ENCODE measurements around the gene BARHL1. TPM values are rescaled to one million over a fixed set of nuclear protein-coding genes. Genes with fewer than 3 reads are reported as not detected.

Gene BARHL1
- polyA plus RNA-seq, 1 of the 3 experiments (the other 2 are of a cell fraction) = not detected

GRCh38 chr9:132551556-132551955 is 30.9 kb upstream of the BARHL1 start:
- Histone ChIP-seq H3K27ac (ENCODE audit: low read depth in 2 of 2, low read length in 1 of 2) (no peak overlapping the region), H4K20me1 (ENCODE audit: insufficient read depth) (no peaks in the 10 kb centered on the region), H3F3A (replicated peaks; ENCODE audit: insufficient read depth) (no peaks in the 10 kb centered on the region), H3K4me1 (ENCODE audit: control insufficient read depth in 1 of 2, insufficient read depth in 2 of 2, low read depth in 1 of 2, low read length in 1 of 2) (peaks cover 0 to 23% of the 10 kb centered on the region in 2 experiments; a peak in 1 of 4 replicates), H2AFZ (ENCODE audit: low read depth) (no peak overlapping the region), H3K4me3 (ENCODE audit: low read depth in 2 of 2, low read length in 1 of 2) (no peak overlapping the region), H3K9me2 (no peaks in the 10 kb centered on the region), H3K36me3 (replicated peaks in 1 of 2; ENCODE audit: control insufficient read depth in 1 of 2, insufficient read depth in 2 of 2, low read length in 1 of 2) (no peaks in the 10 kb centered on the region), H3K27me3 (ENCODE audit: insufficient read depth) (no peaks in the 10 kb centered on the region; the same call in 1 of the 2 replicates), H3K9me3 (no peaks in the 10 kb centered on the region), H3K9ac (no peak overlapping the region), H3K4me2 (no peak overlapping the region), H3K79me2 (ENCODE audit: insufficient read depth) (no peaks in the 10 kb centered on the region)
- TF ChIP-seq YY1 (IDR thresholded peaks at IDR 0.05; ENCODE audit: low read depth) (no peak), SIN3A (IDR thresholded peaks at IDR 0.05; ENCODE audit: borderline replicate concordance, low read depth, low read length) (no peak), USF2 (IDR thresholded peaks at IDR 0.05; ENCODE audit: borderline replicate concordance, low read depth, low read length) (no peak), USF1 (IDR thresholded peaks at IDR 0.05; ENCODE audit: borderline replicate concordance, low read depth) (no peak), MAX (IDR thresholded peaks at IDR 0.05; ENCODE audit: low read depth) (no peak), ZBTB33 (IDR thresholded peaks at IDR 0.05; ENCODE audit: borderline replicate concordance, low read depth) (no peak), PBX3 (IDR thresholded peaks at IDR 0.05) (no peak), FOSL2 (IDR thresholded peaks at IDR 0.05; ENCODE audit: borderline replicate concordance, low read depth) (no peak), JUND (IDR thresholded peaks at IDR 0.05) (no peak), EP300 (IDR thresholded peaks at IDR 0.05; ENCODE audit: borderline replicate concordance in 1 of 2, low read depth in 1 of 2, low read length in 1 of 2) (no peak), MEF2A (IDR thresholded peaks at IDR 0.05; ENCODE audit: borderline replicate concordance, low read depth) (no peak), ELF1 (IDR thresholded peaks at IDR 0.05) (no peak), FOXJ3 (CRISPR knock-in tag; IDR thresholded peaks at IDR 0.05) (no peak)
- POLR2A ChIA-PET = no interaction called here
- 77% methylated on average over 13 of the region's 13 CpGs for WGBS (ENCODE audit: low lambda C conversion rate)
- CTCF ChIA-PET = interaction anchor here (0.6 to 3.3 kb wide), 3 partner anchors 23 to 635 kb away, joined by 3 to 13 read pairs (median 4); no protein-coding TSS in a partner anchor
- DNase-seq = no peak

Measured in SK-N-SH (cell line).